Activated CD4-positive, alpha-beta memory T cell treated with anti-CD3 and anti-CD28 coated beads for 36 hours (primary cell): ENCODE results near the gene KIFC3. TPM values are rescaled to one million over a fixed set of nuclear protein-coding genes. Genes with fewer than 3 reads are reported as not detected.
"Not testable (repeated sequence)": the region's sequence is repeated elsewhere in the genome, so short reads cannot be mapped to it uniquely, and the experiment has no call there.

ENCODE experiments used
- CTCF ChIA-PET: fragments of 350-600 bp; sonication (Branson Sonifier 250); formaldehyde crosslinking; loops from one replicate; lab custom pipeline; 2021; ENCODE audit warnings: antibody characterized with exemption, inconsistent platforms; lab: Charles Lee
- POLR2A ChIA-PET: fragments of 350-600 bp; sonication (Branson Sonifier 250); formaldehyde crosslinking; loops from one replicate; lab custom pipeline; 2021; ENCODE audit warnings: antibody characterized with exemption; lab: Charles Lee
- DNase-seq: peaks from one replicate; pipeline ENCODE4 v3.0.0-alpha.2; 2020
- H3K27ac Mint-ChIP-seq: one replicate; pipeline ENCODE4 v1.8.0; 2021; ENCODE audit warnings: mixed read lengths
- H3K27me3 Mint-ChIP-seq: one replicate; pipeline ENCODE4 v1.8.0; 2021; ENCODE audit warnings: mixed read lengths
- H3K36me3 Mint-ChIP-seq: one replicate; pipeline ENCODE4 v1.8.0; 2021; ENCODE audit warnings: mixed read lengths
- H3K4me1 Mint-ChIP-seq: one replicate; pipeline ENCODE4 v1.8.0; 2021; ENCODE audit warnings: low read depth, mixed read lengths
- H3K4me3 Mint-ChIP-seq: one replicate; pipeline ENCODE4 v1.8.0; 2021; ENCODE audit warnings: mild to moderate bottlenecking, mixed read lengths
- H3K9me3 Mint-ChIP-seq: one replicate; pipeline ENCODE4 v1.8.0; 2021; ENCODE audit warnings: mixed read lengths
- intact Hi-C: fragments of 100-400 bp; cut with micrococcal nuclease; formaldehyde crosslinking; loops from one replicate; pipeline ENCODE4 v1.15.1; 2023
- total RNA-seq, 2 experiments: library from RNA; stranded (reverse); gene quantifications; one replicate each; pipeline ENCODE4 v1.2.3, GENCODE V29; 2021

The KIFC3 gene
- total RNA-seq, 2 experiments from 2014 or later, result 0.83 to 1.3 TPM

DNA sequence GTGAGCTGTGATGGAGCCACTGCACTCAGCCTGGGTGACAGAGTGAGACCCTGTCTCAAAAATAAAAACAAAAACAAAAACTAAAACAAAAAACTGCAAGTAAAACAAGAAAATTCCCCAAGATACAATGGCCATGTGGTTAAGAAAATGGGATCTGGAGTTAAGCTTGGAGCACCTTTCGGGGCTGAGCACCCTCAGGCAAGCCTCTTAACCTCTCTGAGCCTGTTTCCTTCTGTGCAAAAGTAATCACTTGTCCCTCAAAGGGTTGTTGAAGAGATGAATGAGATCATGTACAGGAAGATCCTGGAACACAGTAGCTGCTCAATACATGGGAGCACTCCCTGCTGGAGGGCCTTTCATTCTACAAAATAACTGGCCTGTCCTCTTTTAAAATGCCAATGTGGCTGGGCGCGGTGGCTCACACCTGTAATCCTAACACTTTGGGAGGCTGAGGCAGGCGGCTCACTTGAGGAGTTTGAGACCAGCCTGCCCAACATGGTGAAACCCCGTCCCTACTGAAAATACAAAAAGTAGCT, 19.8 kb upstream of the KIFC3 start:
- no peak for DNase-seq
- H3K27ac Mint-ChIP-seq, result no peak overlapping the region
- no peaks in the 10 kb centered on the region for H3K9me3 Mint-ChIP-seq
- no peaks in the 10 kb centered on the region for H3K4me1 Mint-ChIP-seq
- POLR2A ChIA-PET, result interaction anchor here (1.1 kb wide), 1 partner anchor 12 kb away, joined by 3 read pairs; no protein-coding TSS in a partner anchor
- H3K27me3 Mint-ChIP-seq, result peaks cover 6% of the 10 kb centered on the region
- no peak overlapping the region for H3K4me3 Mint-ChIP-seq
- H3K36me3 Mint-ChIP-seq, result no peaks in the 10 kb centered on the region
- intact Hi-C loops, result no loop called here
- CTCF ChIA-PET, result interaction anchor here (0.5 kb wide), 1 partner anchor 120 kb away, joined by 4 read pairs; no protein-coding TSS in a partner anchor

DNA sequence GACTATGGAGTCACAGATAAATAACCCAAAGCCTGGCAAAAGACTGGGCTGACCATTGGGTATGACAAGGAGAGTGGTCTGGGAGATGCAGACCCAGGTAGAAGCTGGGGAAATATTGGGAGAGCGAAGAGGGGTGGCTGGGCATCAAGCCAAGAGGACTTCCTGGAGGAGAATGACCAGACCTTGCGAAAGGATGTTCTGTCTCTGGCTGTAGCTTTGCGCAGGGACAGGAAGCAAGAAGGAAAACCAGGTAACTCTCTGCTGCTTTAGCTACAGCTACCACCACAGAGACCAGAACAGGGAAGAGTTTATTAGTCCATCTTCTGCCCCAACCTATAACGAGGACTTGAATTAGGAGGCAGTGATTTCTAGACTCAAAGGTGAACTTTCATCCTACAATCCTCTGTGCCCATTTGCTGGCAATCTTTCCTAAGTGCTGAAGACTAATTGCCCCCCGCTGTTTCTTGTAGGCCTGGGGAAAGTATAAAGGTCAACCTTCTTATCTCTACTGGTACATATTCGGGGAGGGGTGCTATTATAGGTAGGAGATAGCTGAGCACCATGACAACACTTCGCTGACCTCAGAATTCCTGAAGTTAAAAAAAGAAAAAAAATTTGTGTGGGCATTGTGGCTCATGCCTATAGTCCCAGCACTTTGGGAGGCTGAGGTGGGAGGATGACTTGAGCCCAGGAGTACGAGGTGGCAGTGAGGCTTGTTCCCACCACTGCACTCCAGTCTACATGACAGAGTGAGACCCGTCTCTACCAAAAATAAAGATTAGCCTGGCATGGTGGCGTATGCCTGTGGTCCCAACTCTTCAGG, 19.1 kb upstream of the KIFC3 start:
- peaks cover 5% of the 10 kb centered on the region for H3K4me1 Mint-ChIP-seq
- H3K4me3 Mint-ChIP-seq, result no peak overlapping the region
- H3K27ac Mint-ChIP-seq, result no peak overlapping the region
- H3K9me3 Mint-ChIP-seq, result no peaks in the 10 kb centered on the region
- intact Hi-C loops, result no loop called here
- CTCF ChIA-PET, result no interaction called here
- POLR2A ChIA-PET, result interaction anchor here (1.1 kb wide), 1 partner anchor 11 kb away, joined by 3 read pairs; no protein-coding TSS in a partner anchor
- H3K36me3 Mint-ChIP-seq, result no peaks in the 10 kb centered on the region
- DNase-seq, result no peak
- peaks cover 6% of the 10 kb centered on the region for H3K27me3 Mint-ChIP-seq

DNA sequence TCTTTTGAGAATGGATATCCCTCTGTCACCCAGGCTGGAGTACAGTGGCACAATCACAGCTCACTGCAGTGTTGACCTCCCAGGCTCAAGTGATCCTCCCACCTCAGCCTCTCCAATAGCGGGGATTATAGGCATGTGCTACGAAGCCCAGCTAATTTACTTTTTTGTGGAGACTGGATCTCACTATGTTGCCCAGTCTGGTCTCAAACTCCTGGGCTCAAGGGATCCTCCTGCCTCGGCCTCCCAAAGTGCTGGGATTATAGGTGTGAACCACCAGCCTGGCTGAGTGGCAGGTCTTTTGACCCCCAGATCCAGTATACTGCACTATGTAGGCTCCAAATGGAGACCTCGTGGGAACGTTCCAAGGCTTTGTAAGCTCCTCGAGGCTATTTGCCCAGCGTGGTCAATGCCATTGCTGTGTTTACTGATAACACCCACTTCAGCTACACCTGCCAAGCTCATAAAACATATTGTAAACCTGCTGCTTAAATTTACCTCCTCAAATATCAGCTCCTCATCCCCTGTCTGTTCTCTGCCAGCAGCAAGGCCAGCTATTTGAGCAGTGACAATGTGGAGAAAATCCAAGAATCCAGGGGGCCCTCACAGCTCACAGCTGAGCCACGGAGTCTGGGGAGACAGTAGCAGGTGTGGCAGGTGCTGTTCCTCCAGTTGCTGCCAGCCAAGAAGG, 16.2 kb upstream of the KIFC3 start:
- ChIA-PET POLR2A (no interaction called here), CTCF (interaction anchor here (1.4 kb wide), 1 partner anchor 19 kb away, joined by 4 read pairs; no protein-coding TSS in a partner anchor)
- H3K9me3 Mint-ChIP-seq, result no peaks in the 10 kb centered on the region

DNA sequence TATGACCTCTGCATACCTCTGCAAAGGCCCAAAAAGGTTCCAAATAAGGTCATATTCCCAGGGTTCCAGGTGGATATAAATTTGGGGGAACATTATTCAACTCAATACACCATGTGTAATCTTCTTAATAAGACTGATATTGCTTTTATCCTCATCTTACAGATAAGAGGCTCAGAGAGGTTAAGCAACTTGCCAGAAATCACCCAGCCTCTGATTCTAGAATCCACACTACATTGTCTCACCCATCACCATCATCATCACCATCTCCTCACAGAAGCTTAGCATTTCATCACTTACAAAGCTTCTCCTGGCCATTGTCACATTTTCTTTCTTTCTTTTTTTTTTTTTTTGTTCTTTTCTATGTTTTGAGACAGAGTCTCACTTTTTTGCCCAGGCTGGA, 15.4 kb upstream of the KIFC3 start:
- ChIA-PET CTCF (interaction anchor here (1.4 to 2.0 kb wide), 2 partner anchors 18 to 34 kb away, joined by 4 to 6 read pairs; no protein-coding TSS in a partner anchor), POLR2A (no interaction called here)
- Mint-ChIP-seq H3K27ac (no peak overlapping the region), H3K27me3 (no peaks in the 10 kb centered on the region), H3K9me3 (no peaks in the 10 kb centered on the region), H3K4me1 (peaks cover 10% of the 10 kb centered on the region), H3K36me3 (no peaks in the 10 kb centered on the region), H3K4me3 (no peak overlapping the region)
- no peak for DNase-seq
- intact Hi-C loops, result no loop called here

More for the DNA sequence above, 16.2 kb upstream of the KIFC3 start:
- DNase-seq, result no peak
- H3K4me3 Mint-ChIP-seq, result no peak overlapping the region
- peaks cover 2% of the 10 kb centered on the region for H3K27me3 Mint-ChIP-seq
- H3K36me3 Mint-ChIP-seq, result no peaks in the 10 kb centered on the region
- intact Hi-C loops, result no loop called here
- H3K27ac Mint-ChIP-seq, result no peak overlapping the region
- peaks cover 10% of the 10 kb centered on the region for H3K4me1 Mint-ChIP-seq

DNA sequence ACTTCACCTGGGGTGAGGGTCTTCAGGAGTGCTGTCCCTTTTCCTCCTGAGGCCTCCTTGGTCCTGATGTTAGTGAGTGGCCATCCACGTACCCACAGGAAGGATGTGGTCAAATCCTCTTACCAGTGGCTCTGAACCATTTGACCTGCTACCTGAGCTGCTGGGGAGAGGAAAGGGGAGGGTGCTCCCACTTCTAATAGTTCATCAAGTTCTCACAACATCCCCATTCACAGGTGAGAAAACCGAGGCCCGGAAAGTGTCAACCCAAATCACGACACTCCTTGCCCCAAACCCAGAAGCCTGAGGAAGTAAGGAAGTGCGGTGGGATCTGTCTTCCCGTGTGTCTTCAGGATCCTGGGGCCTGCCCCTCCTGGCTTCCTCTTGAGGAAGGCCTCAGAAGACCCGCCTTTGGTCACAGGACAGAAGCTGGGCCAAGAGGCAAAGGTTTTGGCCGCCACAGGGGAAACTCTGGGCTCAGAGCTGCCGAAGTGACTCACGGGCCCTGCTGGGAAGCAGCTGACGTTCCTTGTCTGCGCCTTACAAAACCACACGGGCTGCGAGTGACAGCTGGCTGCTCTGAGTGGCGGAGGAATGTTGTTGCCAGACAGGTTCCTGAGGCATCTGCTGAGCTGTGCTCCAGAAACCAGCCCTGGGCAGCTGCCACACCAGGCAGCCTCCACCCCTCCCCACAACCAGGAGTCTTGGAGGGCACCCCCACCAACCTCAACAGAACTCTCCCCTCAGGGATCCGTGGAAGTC, 13.9 kb upstream of the KIFC3 start:
- Mint-ChIP-seq H3K9me3 (no peaks in the 10 kb centered on the region), H3K27me3 (no peaks in the 10 kb centered on the region), H3K4me3 (no peak overlapping the region), H3K4me1 (peaks cover 11% of the 10 kb centered on the region), H3K27ac (peak overlapping the region; percentile 7), H3K36me3 (no peaks in the 10 kb centered on the region)
- intact Hi-C loops, result no loop called here
- CTCF ChIA-PET, result interaction anchor here (1.2 to 2.0 kb wide), 3 partner anchors 14 to 47 kb away, joined by 3 to 6 read pairs (median 6); partner anchors contain the start of gene KIFC3
- DNase-seq, result peak; percentile 75
- POLR2A ChIA-PET, result interaction anchor here (1.0 kb wide), 1 partner anchor 8 kb away, joined by 3 read pairs; no protein-coding TSS in a partner anchor

DNA sequence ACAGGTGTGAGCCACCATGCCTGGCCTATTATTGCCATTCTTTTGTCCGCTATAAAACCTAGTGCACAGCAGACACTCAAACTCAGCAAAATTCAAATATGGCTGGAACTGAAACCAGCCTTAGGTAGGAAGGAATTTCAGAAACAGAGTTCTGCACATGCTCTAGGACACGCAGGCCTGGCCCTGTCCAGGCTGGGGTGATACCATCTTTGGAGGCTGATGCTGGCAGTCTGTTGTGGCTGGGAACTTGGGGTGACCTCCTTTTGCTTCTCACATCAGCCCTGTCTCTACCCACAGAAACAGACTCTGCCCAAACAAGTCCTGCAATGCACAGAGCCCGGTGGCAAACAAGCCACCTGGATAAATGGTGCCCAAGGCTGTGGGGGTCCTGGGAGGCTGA, 12.6 kb upstream of the KIFC3 start:
- intact Hi-C loops, result no loop called here

DNA sequence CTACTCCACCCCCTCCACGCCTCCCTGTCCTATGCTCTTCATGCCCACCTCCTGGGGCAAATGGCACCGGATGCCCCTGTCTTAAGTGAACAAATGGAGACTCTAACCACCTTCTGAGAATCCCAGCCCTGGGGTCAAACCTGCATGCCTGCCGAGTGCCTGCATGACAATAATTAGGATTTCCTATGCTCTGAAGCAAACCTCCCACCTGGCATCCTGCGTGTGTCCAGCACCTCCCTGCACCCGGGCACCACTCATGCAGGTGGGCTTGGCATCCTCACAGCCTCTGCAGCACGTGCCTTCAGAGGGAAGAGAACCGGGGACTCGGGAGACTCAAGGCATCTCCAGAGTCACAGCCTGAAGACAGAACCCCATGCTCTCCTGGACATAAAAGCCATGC, 11.2 kb upstream of the KIFC3 start:
- Mint-ChIP-seq H3K27ac (no peak overlapping the region), H3K27me3 (no peaks in the 10 kb centered on the region), H3K4me3 (no peak overlapping the region), H3K36me3 (no peaks in the 10 kb centered on the region), H3K9me3 (no peaks in the 10 kb centered on the region), H3K4me1 (peaks cover 32% of the 10 kb centered on the region)
- intact Hi-C loops, result no loop called here
- DNase-seq, result no peak
- ChIA-PET CTCF (no interaction called here), POLR2A (no interaction called here)

More for the DNA sequence above, 12.6 kb upstream of the KIFC3 start:
- no peaks in the 10 kb centered on the region for H3K36me3 Mint-ChIP-seq
- H3K27me3 Mint-ChIP-seq, result no peaks in the 10 kb centered on the region
- H3K4me3 Mint-ChIP-seq, result no peak overlapping the region
- ChIA-PET CTCF (no interaction called here), POLR2A (no interaction called here)
- no peak overlapping the region for H3K27ac Mint-ChIP-seq
- DNase-seq, result no peak
- no peaks in the 10 kb centered on the region for H3K9me3 Mint-ChIP-seq
- peaks cover 22% of the 10 kb centered on the region for H3K4me1 Mint-ChIP-seq

DNA sequence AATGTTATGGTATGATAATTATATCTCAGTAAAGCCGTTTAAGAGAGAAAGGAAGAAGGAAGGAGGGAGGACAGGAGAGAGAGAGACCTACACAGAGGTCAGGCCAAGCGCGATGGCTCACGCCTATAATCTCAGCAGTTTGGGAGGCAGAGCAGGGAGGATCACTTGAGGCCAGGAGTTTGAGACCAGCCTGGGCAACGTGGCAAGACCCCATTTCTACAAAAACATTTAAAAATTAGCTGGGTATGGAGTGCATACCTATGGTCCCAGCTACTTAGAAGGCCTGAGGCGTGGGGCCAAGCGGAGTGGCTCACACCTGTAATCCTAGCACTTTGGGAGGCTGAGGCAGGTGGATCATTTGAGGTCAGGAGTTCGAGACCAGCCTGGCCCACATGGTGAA, 9.0 kb upstream of the KIFC3 start:
- intact Hi-C loops, H3K27me3 Mint-ChIP-seq, H3K4me3 Mint-ChIP-seq, H3K36me3 Mint-ChIP-seq, DNase-seq, H3K9me3 Mint-ChIP-seq: not testable (repeated sequence)
- H3K27ac Mint-ChIP-seq, result peak overlapping the region; percentile 30
- POLR2A ChIA-PET, result interaction anchor here (1.4 kb wide), 1 partner anchor 9 kb away, joined by 3 read pairs; the partner anchor contains the start of gene KIFC3
- CTCF ChIA-PET, result interaction anchor here (0.6 to 1.5 kb wide), 3 partner anchors 11 to 689 kb away, joined by 3 to 4 read pairs (median 4); partner anchors contain the start of gene NDRG4
- peaks cover 30% of the 10 kb centered on the region for H3K4me1 Mint-ChIP-seq

DNA sequence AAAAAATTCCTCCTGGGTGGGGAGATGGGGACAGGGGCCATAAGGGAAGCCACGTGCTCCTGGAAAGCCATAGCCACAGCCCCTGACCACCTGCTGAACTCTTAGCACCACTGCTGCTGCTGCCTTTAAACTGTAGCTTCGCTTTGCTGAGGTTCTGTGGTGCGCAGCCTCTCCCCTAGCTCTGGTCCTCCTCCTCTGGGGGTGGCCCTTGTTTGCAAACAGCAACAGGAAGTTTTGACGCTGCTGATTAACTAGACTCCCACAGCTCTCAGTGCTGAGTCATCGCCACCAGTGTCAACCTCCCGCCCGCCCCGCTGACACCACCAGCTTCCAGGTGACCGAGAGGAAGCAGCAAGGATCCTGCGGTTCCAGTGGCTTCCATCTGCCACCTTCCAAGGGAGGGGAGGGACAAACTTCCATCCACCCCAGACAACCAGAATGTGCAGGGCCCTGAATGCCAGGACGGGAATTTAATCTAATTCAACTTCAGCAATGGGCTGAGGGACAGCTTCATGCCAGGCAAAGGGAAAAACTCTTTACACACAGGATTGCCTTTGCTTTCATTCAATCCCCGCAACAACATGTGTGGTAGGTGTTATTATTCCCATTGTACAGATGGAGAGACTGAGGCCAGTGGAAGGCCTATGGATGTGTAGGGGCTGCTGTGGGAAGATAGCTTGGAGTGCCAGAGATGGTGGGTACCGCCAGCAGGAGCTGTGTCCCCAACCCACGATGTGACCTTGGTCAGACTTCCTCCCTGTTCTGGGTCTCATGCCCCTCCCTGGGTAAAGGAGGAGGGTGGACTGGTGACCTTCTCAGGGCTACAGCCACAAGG, 8.1 kb upstream of the KIFC3 start:
- ChIA-PET CTCF (interaction anchor here (0.6 to 1.5 kb wide), 6 partner anchors 10 to 1673 kb away, joined by 3 to 5 read pairs (median 4); partner anchors contain the start of gene NDRG4), POLR2A (interaction anchor here (0.9 to 1.4 kb wide), 3 partner anchors 8 to 11 kb away, joined by 3 to 4 read pairs (median 3); partner anchors contain the start of gene KIFC3)
- peak; percentile 89 for DNase-seq
- intact Hi-C loops, result loop anchor here (1.0 kb wide), 2 partner anchors 61 to 189 kb away; no protein-coding TSS in a partner anchor
- H3K4me3 Mint-ChIP-seq, result peak overlapping the region; percentile 28
- peak overlapping the region; percentile 53 for H3K27ac Mint-ChIP-seq
- H3K9me3 Mint-ChIP-seq, result no peaks in the 10 kb centered on the region
- peaks cover 25% of the 10 kb centered on the region for H3K4me1 Mint-ChIP-seq
- H3K27me3 Mint-ChIP-seq, result peaks cover 8% of the 10 kb centered on the region
- no peaks in the 10 kb centered on the region for H3K36me3 Mint-ChIP-seq
